SK-N-SH (cell line): ENCODE data around the gene PTPRA. TPM values are rescaled to one million over a fixed set of nuclear protein-coding genes. Genes with fewer than 3 reads are reported as not detected.
A peak's percentile ranks its signal among the peaks of the same experiment; 100 is the strongest.

ENCODE experiments used
- CTCF ChIA-PET: fragments of 300-600, 350-600 bp; formaldehyde crosslinking; extraction: SDS; loops from one replicate; lab custom pipeline; 2021; lab: Yijun Ruan, JAX
- POLR2A ChIA-PET: fragments of 350-600 bp; sonication (Branson Sonifier 250); formaldehyde crosslinking; extraction: SDS; loops from one replicate; lab custom pipeline; 2020; ENCODE audit warnings: antibody characterized with exemption, inconsistent platforms; lab: Yijun Ruan, JAX
- DNase-seq: peaks from one replicate; pipeline ENCODE4 v3.0.0; 2012
- H2AFZ ChIP-seq: fragments of 200-600 bp; sonication (generic); 2 replicates; pipeline ENCODE4 v1.8.1; 2016; ENCODE audit warnings: antibody characterized with exemption, mild to moderate bottlenecking, low read depth
- H3F3A ChIP-seq: fragments of 200-600 bp; sonication (generic); replicated peaks from 2 replicates; pipeline ENCODE3; 2016; ENCODE audit warnings: antibody characterized with exemption, mild to moderate bottlenecking; ENCODE audit not compliant: insufficient read depth
- H3K27ac ChIP-seq, 2 experiments: fragments of 200-500 bp in 1 of 2; fragments of 200-600 bp in 1 of 2; sonication (Bioruptor generic) in 1 of 2; sonication (generic), shearing (Covaris generic) in 1 of 2; 2 replicates each; pipeline versions ENCODE4 v1.5.1 to v1.6.1; 2014 to 2016; ENCODE audit warnings: low read depth in 2 of 2, inconsistent platforms in 1 of 2, low read length in 1 of 2, mild to moderate bottlenecking in 1 of 2, mixed read lengths in 1 of 2
- H3K27me3 ChIP-seq: fragments of 200-600 bp; sonication (generic), shearing (Covaris generic); 2 replicates; pipeline ENCODE4 v1.6.1; 2016; ENCODE audit warnings: mixed run types; ENCODE audit not compliant: insufficient read depth
- H3K36me3 ChIP-seq, 2 experiments: fragments of 200-500 bp in 1 of 2; fragments of 200-600 bp in 1 of 2; sonication (Bioruptor generic) in 1 of 2; sonication (generic) in 1 of 2; replicated peaks in 1 of 2; 2 replicates each; pipeline versions ENCODE3 to v1.5.1; 2014 to 2016; ENCODE audit warnings: low read length in 1 of 2, mild to moderate bottlenecking in 1 of 2; ENCODE audit not compliant: insufficient read depth in 2 of 2, control insufficient read depth in 1 of 2
- H3K4me1 ChIP-seq, 2 experiments: fragments of 200-500 bp in 1 of 2; fragments of 200-600 bp in 1 of 2; sonication (Bioruptor generic) in 1 of 2; sonication (generic), shearing (Covaris generic) in 1 of 2; 2 replicates each; pipeline versions ENCODE4 v1.5.1 to v1.6.1; 2014 to 2016; ENCODE audit warnings: low read depth in 1 of 2, low read length in 1 of 2, mixed run types in 1 of 2; ENCODE audit not compliant: insufficient read depth in 2 of 2, control insufficient read depth in 1 of 2
- H3K4me2 ChIP-seq: fragments of 200-600 bp; sonication (generic), shearing (Covaris generic); 2 replicates; pipeline ENCODE4 v1.6.1; 2017; ENCODE audit warnings: mixed run types
- H3K4me3 ChIP-seq, 2 experiments: fragments of 200-500 bp in 1 of 2; fragments of 200-600 bp in 1 of 2; sonication (Bioruptor generic) in 1 of 2; sonication (generic), shearing (Covaris generic) in 1 of 2; 2 replicates each; pipeline versions ENCODE4 v1.5.1 to v1.8.1; 2014 to 2016; ENCODE audit warnings: low read depth in 2 of 2, inconsistent platforms in 1 of 2, low read length in 1 of 2, mild to moderate bottlenecking in 1 of 2, mixed read lengths in 1 of 2, moderate library complexity in 1 of 2
- H3K79me2 ChIP-seq: fragments of 200-600 bp; sonication (generic); 2 replicates; pipeline ENCODE4 v1.8.1; 2017; ENCODE audit warnings: mild to moderate bottlenecking; ENCODE audit not compliant: insufficient read depth
- H3K9ac ChIP-seq: fragments of 200-600 bp; sonication (generic); 2 replicates; pipeline ENCODE4 v1.6.1; 2017; ENCODE audit warnings: mixed run types
- H3K9me2 ChIP-seq: fragments of 200-600 bp; sonication (generic); 2 replicates; pipeline ENCODE4 v1.6.1; 2017; ENCODE audit warnings: mixed run types
- H3K9me3 ChIP-seq: fragments of 200-600 bp; sonication (generic); 2 replicates; pipeline ENCODE4 v1.6.1; 2017; ENCODE audit warnings: mixed run types, mild to moderate bottlenecking, moderate library complexity
- H4K20me1 ChIP-seq: fragments of 200-600 bp; sonication (generic); 2 replicates; pipeline ENCODE4 v1.6.1; 2017; ENCODE audit warnings: mild to moderate bottlenecking, mixed run types; ENCODE audit not compliant: insufficient read depth
- CHD2 ChIP-seq: fragments of 150-350 bp; IDR thresholded peaks from 2 replicates; pipeline ENCODE4 v1.6.1; 2018; ENCODE audit warnings: low read length; ENCODE audit not compliant: partially characterized antibody
- FOXM1 ChIP-seq: IDR thresholded peaks from 2 replicates; pipeline ENCODE4 v1.4.0; 2012; ENCODE audit warnings: low read depth, mild to moderate bottlenecking
- JUND ChIP-seq: IDR thresholded peaks from 2 replicates; pipeline ENCODE4 v1.4.0; 2012
- NFIC ChIP-seq: IDR thresholded peaks from 2 replicates; pipeline ENCODE4 v1.4.0; 2012; ENCODE audit warnings: borderline replicate concordance
- POLR2AphosphoS5 ChIP-seq: IDR thresholded peaks from 2 replicates; pipeline ENCODE4 v1.6.1; 2012; ENCODE audit warnings: low read depth, low read length
- RAD21 ChIP-seq: IDR thresholded peaks from 2 replicates; pipeline ENCODE4 v1.6.1; 2012; ENCODE audit warnings: mild to moderate bottlenecking, low read length
- RXRA ChIP-seq: IDR thresholded peaks from 2 replicates; pipeline ENCODE4 v1.4.0; 2012; ENCODE audit warnings: low read depth, mild to moderate bottlenecking, borderline replicate concordance
- TCF12 ChIP-seq: IDR thresholded peaks from 2 replicates; pipeline ENCODE4 v1.4.0; 2012
- TEAD4 ChIP-seq: IDR thresholded peaks from 2 replicates; pipeline ENCODE4 v1.4.0; 2012; ENCODE audit warnings: mild to moderate bottlenecking, borderline replicate concordance; ENCODE audit not compliant: insufficient read depth
- YY1 ChIP-seq: IDR thresholded peaks from 2 replicates; pipeline ENCODE4 v1.4.0; 2012; ENCODE audit warnings: low read depth, mild to moderate bottlenecking
- WGBS: methylation state at CpG from one replicate; pipeline ENCODE4 v1.1.6; 2017; ENCODE audit warnings: low lambda C conversion rate; 5-methylcytosine and 5-hydroxymethylcytosine counted together
- polyA plus RNA-seq, 3 experiments: library from polyadenylated mRNA; depleted of rRNA; stranded (reverse); fragments of >200 nt; gene quantifications; 2 replicates each; pipeline ENCODE4 v1.2.3, GENCODE V29; 2012
- TF ChIP-seq, protein P1 (sequence below): IDR thresholded peaks from 2 replicates; pipeline ENCODE4; 2012
- TF ChIP-seq, protein P2 (sequence below): IDR thresholded peaks from 2 replicates; pipeline ENCODE4 v1.4.0; 2012; ENCODE audit warnings: low read depth

Gene PTPRA
- polyA plus RNA-seq, 1 of the 3 experiments (the other 2 are of a cell fraction) = 47.6 TPM

DNA sequence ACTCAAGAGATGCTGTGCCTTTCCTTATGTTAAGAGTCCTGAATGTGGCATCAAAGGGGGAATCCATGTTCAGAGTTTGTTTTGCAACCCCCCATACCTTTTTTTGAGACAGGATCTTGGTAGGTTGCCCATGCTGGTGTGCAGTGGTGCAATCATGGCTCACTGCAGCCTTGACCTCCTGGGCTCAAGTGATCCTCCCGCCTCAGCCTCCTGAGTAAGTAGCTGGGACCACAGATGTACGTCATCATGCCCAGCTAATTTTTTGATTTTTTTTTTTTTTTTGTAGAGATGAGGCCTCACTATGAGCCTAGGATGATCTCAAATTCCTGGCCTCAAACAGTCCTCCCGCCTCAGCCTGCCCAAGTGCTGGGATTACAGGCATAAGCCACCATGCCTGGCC lies 16.5 kb downstream of the PTPRA start:
- Histone ChIP-seq H3K4me2 (no peak overlapping the region), H3K79me2 (peaks cover 87% of the 10 kb centered on the region), H3K4me1 (peaks cover 0 to 3% of the 10 kb centered on the region in 2 experiments; a peak in 1 of 4 replicates), H3K27ac (no peak overlapping the region), H3F3A (peaks cover 13% of the 10 kb centered on the region), H3K9ac (no peak overlapping the region), H3K4me3 (no peak overlapping the region), H3K9me2 (no peaks in the 10 kb centered on the region), H4K20me1 (peaks cover 44% of the 10 kb centered on the region), H2AFZ (no peak overlapping the region), H3K9me3 (no peaks in the 10 kb centered on the region), H3K36me3 (peaks cover 0 to 4% of the 10 kb centered on the region in 2 experiments), H3K27me3 (no peaks in the 10 kb centered on the region)
- no peak for DNase-seq
- TF ChIP-seq TEAD4 = no peak
- 99% methylated on average over 3 of the region's 3 CpGs for WGBS
- ChIA-PET POLR2A (no interaction called here), CTCF (no interaction called here)

DNA sequence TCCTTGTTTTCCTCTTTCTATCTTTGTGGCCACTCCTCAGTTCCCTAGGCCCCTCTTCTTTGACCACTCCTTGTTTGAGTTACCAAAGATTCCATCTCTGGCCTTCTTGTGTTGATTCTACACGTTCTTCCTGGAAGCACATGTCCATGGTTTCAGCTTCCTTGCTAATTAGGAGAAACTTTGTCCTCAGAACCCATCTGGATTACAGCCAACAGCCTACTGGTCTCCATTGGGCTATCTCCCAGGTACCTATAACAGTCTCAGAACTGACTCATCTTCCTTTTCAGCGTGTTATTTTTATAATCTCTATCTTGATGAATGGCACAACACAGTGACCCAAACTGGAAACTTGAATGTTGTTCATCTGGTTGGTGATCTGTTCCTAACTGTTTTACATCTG lies 17.5 kb downstream of the PTPRA start:
- no peaks in the 10 kb centered on the region for H3K9me3 ChIP-seq
- 31% methylated on average over 2 of the region's 2 CpGs for WGBS
- H3K27me3 ChIP-seq = no peaks in the 10 kb centered on the region
- no peak for DNase-seq
- H3K4me1 ChIP-seq = no peaks in the 10 kb centered on the region; a peak in 1 of 4 replicates
- H4K20me1 ChIP-seq = peaks cover 34% of the 10 kb centered on the region
- H2AFZ ChIP-seq = no peak overlapping the region
- H3K9ac ChIP-seq = no peak overlapping the region
- peaks cover 13% of the 10 kb centered on the region for H3F3A ChIP-seq
- H3K9me2 ChIP-seq = no peaks in the 10 kb centered on the region
- TF ChIP-seq, protein P1, sequence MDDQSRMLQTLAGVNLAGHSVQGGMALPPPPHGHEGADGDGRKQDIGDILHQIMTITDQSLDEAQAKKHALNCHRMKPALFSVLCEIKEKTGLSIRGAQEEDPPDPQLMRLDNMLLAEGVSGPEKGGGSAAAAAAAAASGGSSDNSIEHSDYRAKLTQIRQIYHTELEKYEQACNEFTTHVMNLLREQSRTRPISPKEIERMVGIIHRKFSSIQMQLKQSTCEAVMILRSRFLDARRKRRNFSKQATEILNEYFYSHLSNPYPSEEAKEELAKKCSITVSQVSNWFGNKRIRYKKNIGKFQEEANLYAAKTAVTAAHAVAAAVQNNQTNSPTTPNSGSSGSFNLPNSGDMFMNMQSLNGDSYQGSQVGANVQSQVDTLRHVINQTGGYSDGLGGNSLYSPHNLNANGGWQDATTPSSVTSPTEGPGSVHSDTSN = peak; percentile 45
- no peak for TF ChIP-seq RXRA
- TF ChIP-seq YY1 = no peak
- peak; percentile 46; the same call in 1 of the 2 replicates for TF ChIP-seq NFIC
- TF ChIP-seq JUND = peak; percentile 22; the same call in 1 of the 2 replicates
- TF ChIP-seq TCF12 = peak; percentile 35; the same call in 1 of the 2 replicates
- TF ChIP-seq, protein P2, sequence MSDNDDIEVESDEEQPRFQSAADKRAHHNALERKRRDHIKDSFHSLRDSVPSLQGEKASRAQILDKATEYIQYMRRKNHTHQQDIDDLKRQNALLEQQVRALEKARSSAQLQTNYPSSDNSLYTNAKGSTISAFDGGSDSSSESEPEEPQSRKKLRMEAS = 0 out of 2 replicates have a peak, but pooled peaks have one; percentile 18
- CTCF ChIA-PET = no interaction called here
- no peak overlapping the region for H3K4me3 ChIP-seq
- POLR2A ChIA-PET = no interaction called here
- H3K27ac ChIP-seq = peak overlapping the region; percentile 18 to 45; a peak in 2 of 4 replicates
- H3K36me3 ChIP-seq = no peaks in the 10 kb centered on the region
- H3K79me2 ChIP-seq = peaks cover 87% of the 10 kb centered on the region
- H3K4me2 ChIP-seq = peak overlapping the region; percentile 31

DNA sequence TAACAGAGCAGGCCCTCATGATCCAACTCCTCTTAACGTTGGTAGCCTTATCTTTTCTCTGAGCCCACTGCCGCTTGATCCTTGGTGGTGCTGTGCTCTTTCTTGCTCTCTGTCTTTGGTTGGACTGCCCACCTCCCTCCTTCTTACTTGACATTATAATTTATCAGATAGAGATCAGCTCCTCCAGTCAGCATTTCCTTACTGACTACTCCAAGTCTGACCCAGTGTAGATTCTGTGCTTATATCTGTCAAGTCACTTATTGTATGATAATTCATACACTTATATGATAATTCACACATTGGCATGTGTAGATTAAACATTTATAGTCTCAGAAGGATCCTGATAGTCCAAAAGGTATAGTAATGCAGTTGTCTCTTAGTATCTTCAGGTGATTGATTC lies 18.1 kb downstream of the PTPRA start:
- Histone ChIP-seq H3K4me1 (no peaks in the 10 kb centered on the region; a peak in 1 of 4 replicates), H3K36me3 (no peaks in the 10 kb centered on the region), H3K4me2 (peak overlapping the region; percentile 31), H2AFZ (no peak overlapping the region), H3K9ac (no peak overlapping the region), H3K79me2 (peaks cover 87% of the 10 kb centered on the region), H3K9me2 (no peaks in the 10 kb centered on the region), H3K27me3 (no peaks in the 10 kb centered on the region), H3K9me3 (no peaks in the 10 kb centered on the region), H4K20me1 (peaks cover 32% of the 10 kb centered on the region), H3K27ac (peak overlapping the region in 1 of 2 experiments; percentile 45; a peak in 2 of 4 replicates), H3K4me3 (no peak overlapping the region), H3F3A (peaks cover 13% of the 10 kb centered on the region)
- TF ChIP-seq TCF12 = no peak
- no peak for TF ChIP-seq RXRA
- TF ChIP-seq POLR2AphosphoS5 = no peak
- TF ChIP-seq RAD21 = no peak
- no peak for TF ChIP-seq YY1
- no peak for TF ChIP-seq CHD2
- no peak for TF ChIP-seq FOXM1
- ChIA-PET POLR2A (no interaction called here), CTCF (no interaction called here)
- WGBS = 98% methylated on average over 2 of the region's 2 CpGs
- no peak for DNase-seq
